OCI-LY1 (cell line): ENCODE data around the gene KIRREL3.

Source experiments
- CTCF ChIP-seq: fragments of 200-600 bp; sonication (generic), shearing (Covaris generic); IDR thresholded peaks from 2 replicates; pipeline ENCODE4 v1.5.1; 2017; ENCODE audit warnings: mild to moderate bottlenecking, antibody characterized with exemption, low read length, moderate library complexity, mixed read lengths
- EZH2 ChIP-seq: fragments of 200-600 bp; sonication (generic), shearing (Covaris generic); IDR thresholded peaks from 2 replicates; pipeline ENCODE4 v1.8.0; 2017; ENCODE audit warnings: borderline replicate concordance, mixed run types, mild to moderate bottlenecking, antibody characterized with exemption, low read length, moderate library complexity, mixed read lengths

- TF ChIP-seq CTCF = no peak
- no peak for TF ChIP-seq EZH2
These were observed 297.6 kb downstream of the KIRREL3 start for GRCh38 chr11:126702987-126703386.
